OCI-LY3 (cell line): ENCODE results near the gene FLT1.

ENCODE experiments used
- CTCF ChIP-seq: fragments of 200-600, 300-600 bp; sonication (generic); IDR thresholded peaks from 2 replicates; pipeline ENCODE4 v1.5.1; 2014; ENCODE audit warnings: antibody characterized with exemption, low read length, low read depth
- EZH2phosphoT487 ChIP-seq: fragments of 200-600 bp; shearing (Covaris generic); IDR thresholded peaks from 2 replicates; pipeline ENCODE4 v1.6.1; 2018; ENCODE audit warnings: antibody characterized with exemption, mixed run types, low read depth

GRCh38 chr13:28432816-28433560 is 61.9 kb downstream of the FLT1 start:
- TF ChIP-seq CTCF (no peak), EZH2phosphoT487 (no peak)
